Measurements from ENCODE around the gene TMEM240. TPM values are rescaled to one million over a fixed set of nuclear protein-coding genes. Genes with fewer than 3 reads are reported as not detected.

Gene TMEM240
- total and polyA plus RNA-seq, 9 of the 15 experiments (the other 6 are each of a cell fraction or from before 2014, with no cell fraction given), result 0.24 to 2.0 (median 0.69) TPM; not detected in 5

DNA sequence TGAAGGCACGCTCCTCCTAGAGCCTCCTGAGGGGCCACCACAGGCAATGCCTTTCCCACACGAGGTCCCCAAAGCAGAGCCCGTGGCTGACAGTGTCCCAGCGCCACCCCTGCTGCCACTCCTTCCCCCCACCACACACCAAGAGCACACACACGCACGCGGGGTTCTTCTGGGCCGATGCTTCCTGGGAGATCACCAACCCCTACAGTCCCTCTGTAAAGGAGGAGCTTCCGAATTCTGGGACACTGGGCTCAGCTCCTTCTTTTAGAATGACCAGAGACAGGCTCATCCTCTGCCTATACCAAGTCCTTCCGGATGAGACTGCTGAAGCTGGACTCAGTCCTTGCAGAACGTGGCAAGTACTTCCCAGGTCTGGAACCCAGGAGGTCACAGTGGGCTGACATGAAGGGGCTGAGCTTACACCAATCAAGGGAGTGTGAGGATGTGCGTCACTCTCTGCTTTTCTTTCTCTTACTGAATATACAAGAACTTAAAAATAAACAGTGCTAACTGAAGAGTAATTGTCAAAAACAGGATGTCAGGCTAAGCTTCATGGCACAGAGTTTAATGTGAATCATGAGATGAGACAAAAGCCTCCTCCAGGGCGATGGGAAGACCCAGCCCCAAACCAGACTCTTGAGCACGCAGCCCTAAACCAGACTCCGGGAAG lies 21.5 kb upstream of the TMEM240 start (continued):
- no peak for TF ChIP-seq PHB (CRISPR knock-in tag; IDR thresholded peaks at IDR 0.05)
- no peak for TF ChIP-seq JUN (IDR thresholded peaks at IDR 0.05; ENCODE audit: borderline replicate concordance, low read depth, low read length)
- no peak for TF ChIP-seq JUN (CRISPR knock-in tag; IDR thresholded peaks at IDR 0.05; ENCODE audit: borderline replicate concordance)
- TF ChIP-seq SAP30 (IDR thresholded peaks at IDR 0.05; ENCODE audit: borderline replicate concordance, insufficient read depth, low read depth, low read length, poor library complexity, severe bottlenecking), result no peak
- no peak for TF ChIP-seq ZFPM2 (CRISPR knock-in tag; IDR thresholded peaks at IDR 0.05)
- TF ChIP-seq, protein P1, sequence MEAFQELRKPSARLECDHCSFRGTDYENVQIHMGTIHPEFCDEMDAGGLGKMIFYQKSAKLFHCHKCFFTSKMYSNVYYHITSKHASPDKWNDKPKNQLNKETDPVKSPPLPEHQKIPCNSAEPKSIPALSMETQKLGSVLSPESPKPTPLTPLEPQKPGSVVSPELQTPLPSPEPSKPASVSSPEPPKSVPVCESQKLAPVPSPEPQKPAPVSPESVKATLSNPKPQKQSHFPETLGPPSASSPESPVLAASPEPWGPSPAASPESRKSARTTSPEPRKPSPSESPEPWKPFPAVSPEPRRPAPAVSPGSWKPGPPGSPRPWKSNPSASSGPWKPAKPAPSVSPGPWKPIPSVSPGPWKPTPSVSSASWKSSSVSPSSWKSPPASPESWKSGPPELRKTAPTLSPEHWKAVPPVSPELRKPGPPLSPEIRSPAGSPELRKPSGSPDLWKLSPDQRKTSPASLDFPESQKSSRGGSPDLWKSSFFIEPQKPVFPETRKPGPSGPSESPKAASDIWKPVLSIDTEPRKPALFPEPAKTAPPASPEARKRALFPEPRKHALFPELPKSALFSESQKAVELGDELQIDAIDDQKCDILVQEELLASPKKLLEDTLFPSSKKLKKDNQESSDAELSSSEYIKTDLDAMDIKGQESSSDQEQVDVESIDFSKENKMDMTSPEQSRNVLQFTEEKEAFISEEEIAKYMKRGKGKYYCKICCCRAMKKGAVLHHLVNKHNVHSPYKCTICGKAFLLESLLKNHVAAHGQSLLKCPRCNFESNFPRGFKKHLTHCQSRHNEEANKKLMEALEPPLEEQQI (IDR thresholded peaks at IDR 0.05), result no peak
- TF ChIP-seq ZNF668 (CRISPR knock-in tag; IDR thresholded peaks at IDR 0.05), result no peak
- no peak for TF ChIP-seq XRCC5 (IDR thresholded peaks at IDR 0.05; ENCODE audit: low read depth, low read length)
- no peak for TF ChIP-seq BHLHE40 (IDR thresholded peaks at IDR 0.05; ENCODE audit: low read length)
- no peak for TF ChIP-seq ZNF764 (CRISPR knock-in tag; IDR thresholded peaks at IDR 0.05; ENCODE audit: low read depth)
- no peak for TF ChIP-seq SRSF9 (IDR thresholded peaks at IDR 0.05; ENCODE audit: borderline replicate concordance, low read depth, low read length)
- TF ChIP-seq RBM22 (IDR thresholded peaks at IDR 0.05; ENCODE audit: low read depth, low read length, poor library complexity, severe bottlenecking), result peak; percentile 8
- TF ChIP-seq PHF8 (IDR thresholded peaks at IDR 0.05; ENCODE audit: borderline replicate concordance, low read length), result no peak
- TF ChIP-seq NEUROD1 (IDR thresholded peaks at IDR 0.05; ENCODE audit: borderline replicate concordance, low read depth, low read length, partially characterized antibody), result no peak
- no peak for TF ChIP-seq PCBP1 (IDR thresholded peaks at IDR 0.05; ENCODE audit: low read depth, low read length, poor library complexity, severe bottlenecking)
